NK-92 (cell line): Measurements from ENCODE around the gene STARD5.

ENCODE experiments used
- DNase-seq: peaks from one replicate; lab custom pipeline; 2025; ENCODE audit not compliant: unreplicated experiment; lab: John Stamatoyannopoulos, UW

STARD5 gene

DNA sequence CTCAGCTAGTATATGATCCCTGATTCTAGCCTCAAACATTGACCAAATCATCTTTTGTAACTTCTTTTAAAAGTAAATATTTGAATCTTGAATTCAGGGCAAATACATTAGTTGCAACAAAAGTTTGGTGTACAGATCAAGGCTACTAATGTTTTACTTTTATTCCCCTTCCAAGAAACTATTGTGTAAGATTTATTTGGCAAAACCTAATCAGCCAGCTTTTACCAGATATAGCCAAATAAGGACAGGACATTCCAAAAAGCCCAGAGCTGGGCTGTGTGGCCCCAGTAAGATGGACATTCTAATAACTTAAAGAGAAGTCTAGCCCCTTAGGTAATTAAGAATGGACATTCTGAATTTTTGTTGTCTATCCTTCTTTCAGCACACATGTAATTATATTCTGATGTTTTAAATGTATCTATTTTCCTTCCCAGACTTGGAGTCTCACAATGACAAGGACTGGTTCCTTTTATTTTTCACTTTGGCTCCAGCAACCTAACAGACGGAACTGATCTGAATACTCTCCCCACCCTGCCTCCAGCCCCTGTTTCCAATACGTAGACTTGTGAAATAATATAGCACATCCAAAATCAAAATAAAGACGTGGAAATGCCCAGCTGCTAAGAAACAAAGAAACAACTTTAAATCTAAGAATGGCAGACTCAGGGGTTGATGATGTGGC is 48.1 kb downstream of the STARD5 start:
- no peak for DNase-seq

DNA sequence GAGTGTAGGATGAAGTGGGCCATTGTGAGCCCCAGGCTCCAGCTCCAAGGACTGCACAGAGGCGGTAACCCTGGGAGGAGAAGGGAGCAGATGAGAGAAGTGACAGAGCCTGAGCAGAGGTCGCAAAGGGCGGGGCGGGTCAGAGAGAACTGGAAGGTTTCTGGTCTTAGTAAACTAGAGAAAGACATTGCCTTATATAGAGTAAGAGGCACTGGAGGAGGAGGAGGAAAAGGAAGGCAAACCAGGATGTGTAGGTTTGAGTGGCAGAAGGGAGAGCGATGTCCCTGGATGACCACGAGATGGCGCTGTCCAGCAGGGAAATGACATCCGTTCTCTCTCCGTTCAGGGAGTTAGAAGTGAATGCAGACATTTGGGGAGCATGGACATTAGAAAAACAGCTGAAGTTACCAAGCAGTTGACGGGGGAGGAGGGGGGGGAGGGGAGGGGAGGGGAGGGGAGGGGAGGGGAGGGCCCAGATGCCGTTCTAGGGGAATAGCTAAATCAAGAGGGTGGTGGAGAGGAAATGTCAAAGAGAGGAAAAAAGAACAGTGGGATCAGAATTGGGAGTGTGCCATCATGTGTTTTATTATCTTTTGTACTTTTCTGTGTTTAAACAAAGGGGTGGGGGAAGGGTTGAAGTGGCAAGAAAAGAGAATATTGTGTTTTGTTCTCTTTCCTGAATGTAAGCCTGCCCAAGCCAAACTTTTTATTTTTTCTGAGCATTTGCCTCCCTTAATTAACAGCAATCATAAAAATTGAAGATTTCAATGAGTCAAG is 48.8 kb downstream of the STARD5 start:
- DNase-seq: peak; percentile 20

DNA sequence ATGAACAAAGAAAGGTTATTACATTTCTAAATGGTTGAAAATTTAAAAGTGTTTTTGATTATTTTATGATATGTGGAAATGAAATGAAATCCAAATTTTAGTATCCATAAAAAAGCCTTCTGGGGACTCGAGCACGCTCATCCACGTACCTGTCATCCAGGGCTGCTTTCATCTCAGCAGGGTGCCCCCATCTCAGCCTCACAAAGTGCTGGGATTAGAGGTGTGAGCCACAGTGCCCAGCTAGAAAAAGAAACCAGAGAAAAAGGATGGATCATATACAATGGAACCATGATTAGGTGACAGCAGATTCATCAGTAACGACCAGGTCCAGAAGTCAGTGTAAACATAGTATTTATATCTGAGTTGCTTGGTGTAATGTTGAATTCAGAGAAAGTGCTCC is 49.7 kb downstream of the STARD5 start:
- DNase-seq: no peak

- DNase-seq: no peak
Observed at GRCh38 chr15:81273855-81274254, 50.1 kb downstream of the STARD5 start.

- no peak for DNase-seq
Observed at GRCh38 chr15:81273200-81273599, 50.7 kb downstream of the STARD5 start.

DNA sequence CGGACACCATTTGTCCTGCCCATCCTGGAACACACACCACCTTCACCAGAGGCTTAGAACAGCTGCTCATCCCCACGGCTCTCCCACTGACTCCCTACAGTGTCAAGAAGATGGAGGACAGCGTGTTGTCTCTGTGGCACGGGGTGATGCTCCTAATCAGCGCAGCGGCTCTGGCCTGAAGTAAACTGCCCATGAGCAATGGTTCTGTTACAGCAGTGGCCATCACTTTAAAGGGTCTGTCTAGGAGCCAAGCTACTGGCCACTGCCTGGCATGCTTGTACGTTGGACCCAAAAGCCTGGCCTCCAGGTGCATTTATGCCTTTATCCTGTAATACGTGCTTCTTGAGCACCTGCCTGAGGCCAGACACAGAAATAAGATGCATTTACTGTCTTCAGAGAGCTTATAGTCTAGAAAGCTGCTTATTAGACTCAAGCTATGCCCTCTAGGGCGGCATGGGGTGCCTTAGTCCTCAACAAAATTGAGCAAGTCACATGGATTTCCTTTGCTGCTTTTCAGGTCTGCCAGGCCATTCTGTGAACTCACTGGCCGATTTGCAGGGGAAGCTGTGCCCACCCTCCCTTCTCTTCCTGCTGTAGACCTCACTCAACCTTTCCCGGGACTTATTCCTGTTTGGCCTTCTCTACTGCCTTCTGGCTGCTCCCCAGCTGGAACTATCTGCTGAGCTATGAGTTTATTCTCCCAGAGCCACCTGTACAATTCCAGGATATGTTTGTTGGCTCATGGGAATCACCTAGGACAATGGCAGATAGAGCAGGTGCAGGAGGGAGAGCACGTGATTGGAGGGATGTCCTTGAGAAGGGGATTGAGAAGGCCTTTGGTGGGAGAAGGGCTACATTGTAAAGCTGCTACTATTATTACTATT is 51.9 kb downstream of the STARD5 start:
- DNase-seq: no peak

- DNase-seq: no peak
Observed at GRCh38 chr15:81270781-81271491, 53.0 kb downstream of the STARD5 start.

- DNase-seq: no peak
Observed at GRCh38 chr15:81270188-81270587, 53.8 kb downstream of the STARD5 start.

DNA sequence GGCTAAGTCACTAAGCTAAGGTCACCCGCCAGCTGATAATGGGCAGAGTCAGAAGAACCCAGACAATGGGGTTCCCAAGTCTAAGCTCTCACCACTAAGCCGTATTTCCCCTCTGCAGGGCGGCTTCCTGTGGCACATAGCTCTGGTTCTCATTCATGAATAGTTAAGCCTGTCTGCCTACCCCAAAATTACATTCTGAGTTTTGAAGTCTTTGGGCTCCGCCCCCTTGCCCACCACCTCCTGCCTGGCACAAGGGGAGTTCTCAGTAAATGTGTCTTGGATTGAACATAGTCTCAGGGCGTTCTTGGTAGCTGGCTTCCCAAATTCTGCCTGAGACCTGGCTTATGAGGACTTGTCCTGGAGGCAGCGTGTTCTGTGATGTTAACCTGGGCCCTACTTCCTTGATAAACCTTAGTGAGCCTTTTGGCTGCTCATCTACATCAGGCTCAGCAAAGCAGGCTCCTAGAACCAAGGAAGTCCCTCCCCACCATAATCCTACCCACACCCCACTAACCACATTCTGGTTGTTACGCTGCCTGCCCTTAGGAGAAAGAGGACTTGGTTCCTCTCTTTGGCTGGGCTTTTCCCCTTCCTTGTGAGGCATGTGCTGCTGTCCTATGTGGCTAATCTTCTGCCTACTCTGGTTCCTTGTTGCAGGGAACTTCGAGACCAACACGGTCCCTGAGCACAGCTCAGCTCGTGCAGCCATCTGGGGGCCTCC is 54.9 kb downstream of the STARD5 start:
- no peak for DNase-seq

DNA sequence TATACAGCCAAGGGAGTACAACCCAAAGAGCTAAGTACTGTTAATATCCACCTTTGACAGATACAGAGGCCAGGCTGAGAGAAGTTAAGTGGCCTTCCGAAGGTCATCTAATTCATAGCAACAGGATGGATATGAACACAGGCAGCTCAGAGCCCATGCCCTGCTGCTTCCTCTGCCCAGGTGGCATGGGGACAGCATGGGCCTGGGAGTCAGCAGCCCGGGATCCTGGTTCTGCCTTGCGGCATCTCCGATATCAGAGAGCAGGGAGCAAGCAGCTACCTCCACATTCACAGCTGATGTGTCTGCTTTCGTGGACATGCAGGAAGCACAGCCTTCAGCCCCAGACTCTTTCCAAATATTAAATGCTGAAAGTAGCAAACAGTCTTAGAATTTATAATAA is 55.6 kb downstream of the STARD5 start:
- DNase-seq: no peak

GRCh38 chr15:81265944-81266775 is 57.8 kb downstream of the STARD5 start:
- DNase-seq: peak; percentile 6

- DNase-seq: no peak
Observed at GRCh38 chr15:81265256-81265943, 58.5 kb downstream of the STARD5 start.

DNA sequence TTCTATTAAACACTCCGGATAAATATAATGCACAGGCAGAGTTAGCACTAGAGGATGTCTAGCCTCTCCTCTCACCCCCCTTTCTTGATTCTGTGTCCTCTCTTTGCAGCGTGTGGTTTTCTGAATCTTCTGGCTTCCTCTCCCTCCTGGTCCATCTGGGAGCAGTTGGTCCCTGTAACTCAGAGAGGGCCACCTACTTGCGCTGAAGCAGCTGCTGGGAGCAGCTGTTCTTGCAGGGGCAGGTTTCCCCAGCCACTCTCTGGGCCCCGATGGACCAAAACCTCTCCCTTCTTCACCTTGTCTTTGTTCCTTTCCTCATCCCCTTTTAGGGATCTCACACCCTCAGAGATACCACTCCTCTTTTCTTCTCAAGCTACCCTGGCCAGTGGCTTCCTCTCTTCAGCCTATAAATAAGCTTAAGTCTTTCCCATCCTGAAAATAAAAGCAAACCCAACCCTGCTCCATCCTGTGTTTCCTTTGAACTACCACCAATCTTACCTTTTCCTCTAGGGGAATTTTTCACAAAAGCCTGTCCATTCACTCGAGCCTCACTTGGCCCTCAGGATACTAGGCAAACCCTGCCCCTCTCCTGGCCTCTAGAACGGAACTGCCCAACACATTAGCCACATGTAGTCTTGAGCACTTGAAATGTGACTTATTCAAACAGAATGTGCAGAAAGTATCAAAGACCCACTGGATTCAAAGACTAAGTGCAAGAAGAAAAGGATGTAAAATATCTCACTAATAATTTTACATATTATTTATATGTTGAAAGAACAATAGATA is 59.7 kb downstream of the STARD5 start:
- DNase-seq: no peak

GRCh38 chr15:81263477-81263876 is 60.5 kb downstream of the STARD5 start:
- no peak for DNase-seq

DNA sequence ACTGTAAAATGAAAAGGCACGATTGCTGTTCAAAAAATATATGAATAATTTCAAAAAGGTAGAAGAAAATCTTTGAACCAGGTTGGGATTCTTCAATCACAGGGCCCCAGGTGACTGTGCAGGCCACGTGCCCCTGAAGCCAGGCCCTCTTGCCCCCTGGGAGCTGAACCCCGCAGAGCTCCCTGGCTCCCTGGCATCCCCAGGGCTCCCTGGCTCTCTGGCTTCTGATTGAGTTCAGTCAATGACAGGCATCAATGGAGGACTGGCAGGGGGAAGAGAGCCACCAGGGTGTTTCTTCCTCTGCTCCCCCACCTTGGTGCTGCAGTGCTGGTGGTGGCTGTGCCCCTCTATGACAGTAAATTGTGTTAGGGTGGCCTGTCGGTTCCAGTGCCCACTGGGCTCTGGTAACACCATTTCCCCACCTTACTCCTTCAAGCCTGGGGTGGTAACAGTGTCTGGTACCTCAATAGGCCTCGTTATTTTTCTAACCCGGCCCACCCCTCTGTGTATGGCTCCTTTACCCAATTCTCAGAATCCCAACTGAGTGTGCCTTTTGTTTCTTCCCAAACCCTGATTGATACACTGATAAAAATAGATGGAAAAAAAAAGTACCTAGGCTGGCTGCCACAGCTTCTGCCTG is 62.6 kb downstream of the STARD5 start:
- DNase-seq: no peak

- DNase-seq: no peak
Observed at GRCh38 chr15:81259760-81260298, 64.1 kb downstream of the STARD5 start.
